ENCODE data around the gene MICAL3.

DNA sequence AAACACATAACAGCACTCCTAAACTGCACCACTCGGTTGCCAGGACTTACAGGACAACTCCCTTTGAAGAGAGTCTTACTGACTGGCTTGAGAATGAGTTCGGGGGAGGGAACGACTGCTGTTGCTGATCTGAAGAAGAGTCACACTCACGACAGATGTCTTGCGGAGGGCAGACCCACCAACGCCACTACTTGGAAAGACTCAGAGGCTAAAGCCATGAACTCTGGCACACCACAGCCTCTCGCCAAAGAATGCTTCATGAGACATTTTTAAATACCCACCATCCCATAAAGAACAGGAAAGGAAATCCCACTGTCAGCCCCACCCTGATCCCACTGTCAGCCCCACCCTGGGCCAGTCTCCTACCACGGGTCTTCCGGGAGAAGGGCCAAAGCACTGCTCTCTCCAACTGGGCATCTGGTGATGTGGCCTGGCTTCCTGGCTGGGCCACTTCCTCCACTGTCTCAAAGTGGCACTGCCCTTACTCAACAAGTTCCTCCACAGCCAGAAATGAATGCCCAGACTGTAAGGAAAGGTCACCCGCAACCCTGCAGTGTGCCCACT lies 73.6 kb downstream of the MICAL3 start:
- TF ChIP-seq, protein P1, sequence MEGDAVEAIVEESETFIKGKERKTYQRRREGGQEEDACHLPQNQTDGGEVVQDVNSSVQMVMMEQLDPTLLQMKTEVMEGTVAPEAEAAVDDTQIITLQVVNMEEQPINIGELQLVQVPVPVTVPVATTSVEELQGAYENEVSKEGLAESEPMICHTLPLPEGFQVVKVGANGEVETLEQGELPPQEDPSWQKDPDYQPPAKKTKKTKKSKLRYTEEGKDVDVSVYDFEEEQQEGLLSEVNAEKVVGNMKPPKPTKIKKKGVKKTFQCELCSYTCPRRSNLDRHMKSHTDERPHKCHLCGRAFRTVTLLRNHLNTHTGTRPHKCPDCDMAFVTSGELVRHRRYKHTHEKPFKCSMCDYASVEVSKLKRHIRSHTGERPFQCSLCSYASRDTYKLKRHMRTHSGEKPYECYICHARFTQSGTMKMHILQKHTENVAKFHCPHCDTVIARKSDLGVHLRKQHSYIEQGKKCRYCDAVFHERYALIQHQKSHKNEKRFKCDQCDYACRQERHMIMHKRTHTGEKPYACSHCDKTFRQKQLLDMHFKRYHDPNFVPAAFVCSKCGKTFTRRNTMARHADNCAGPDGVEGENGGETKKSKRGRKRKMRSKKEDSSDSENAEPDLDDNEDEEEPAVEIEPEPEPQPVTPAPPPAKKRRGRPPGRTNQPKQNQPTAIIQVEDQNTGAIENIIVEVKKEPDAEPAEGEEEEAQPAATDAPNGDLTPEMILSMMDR (IDR thresholded peaks at IDR 0.05), result no peak
- TF ChIP-seq EP300 (IDR thresholded peaks at IDR 0.05; ENCODE audit: low read depth), result no peak
- no peak for TF ChIP-seq POLR2A (IDR thresholded peaks at IDR 0.05)
